ENCODE measurements around the gene RFTN1.

Gene RFTN1

DNA sequence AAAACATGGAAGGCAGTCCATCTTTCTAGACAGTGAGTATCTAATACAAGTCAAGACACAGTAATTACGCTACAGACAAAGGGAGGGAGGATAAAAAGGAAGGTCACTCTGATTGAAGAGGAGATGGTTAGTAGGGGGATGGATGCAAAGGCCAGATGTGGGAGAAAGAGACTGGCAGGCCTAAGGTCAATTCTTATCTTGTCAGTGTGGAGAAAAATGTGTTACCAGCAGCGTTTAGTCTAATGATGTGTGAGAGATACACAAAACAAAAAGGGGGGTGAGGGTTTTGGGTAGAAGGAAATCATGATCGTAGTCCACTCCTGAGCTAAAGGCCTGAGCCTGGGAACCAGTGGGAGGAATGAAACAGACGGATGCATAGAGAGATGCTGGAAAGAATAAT lies 46.7 kb downstream of the RFTN1 start:
- H3K4me2 ChIP-seq (ENCODE audit: low read length), result peak overlapping the region; percentile 51
- H3K9me2 ChIP-seq (replicated peaks; ENCODE audit: control insufficient read depth, low read length), result no peaks in the 10 kb centered on the region
- TF ChIP-seq, protein P1, sequence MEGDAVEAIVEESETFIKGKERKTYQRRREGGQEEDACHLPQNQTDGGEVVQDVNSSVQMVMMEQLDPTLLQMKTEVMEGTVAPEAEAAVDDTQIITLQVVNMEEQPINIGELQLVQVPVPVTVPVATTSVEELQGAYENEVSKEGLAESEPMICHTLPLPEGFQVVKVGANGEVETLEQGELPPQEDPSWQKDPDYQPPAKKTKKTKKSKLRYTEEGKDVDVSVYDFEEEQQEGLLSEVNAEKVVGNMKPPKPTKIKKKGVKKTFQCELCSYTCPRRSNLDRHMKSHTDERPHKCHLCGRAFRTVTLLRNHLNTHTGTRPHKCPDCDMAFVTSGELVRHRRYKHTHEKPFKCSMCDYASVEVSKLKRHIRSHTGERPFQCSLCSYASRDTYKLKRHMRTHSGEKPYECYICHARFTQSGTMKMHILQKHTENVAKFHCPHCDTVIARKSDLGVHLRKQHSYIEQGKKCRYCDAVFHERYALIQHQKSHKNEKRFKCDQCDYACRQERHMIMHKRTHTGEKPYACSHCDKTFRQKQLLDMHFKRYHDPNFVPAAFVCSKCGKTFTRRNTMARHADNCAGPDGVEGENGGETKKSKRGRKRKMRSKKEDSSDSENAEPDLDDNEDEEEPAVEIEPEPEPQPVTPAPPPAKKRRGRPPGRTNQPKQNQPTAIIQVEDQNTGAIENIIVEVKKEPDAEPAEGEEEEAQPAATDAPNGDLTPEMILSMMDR (IDR thresholded peaks at IDR 0.05; ENCODE audit: low read depth, low read length, poor library complexity, severe bottlenecking), result no peak
- TF ChIP-seq EZH2phosphoT487 (IDR thresholded peaks at IDR 0.05; ENCODE audit: borderline replicate concordance, low read length), result no peak
- no peaks in the 10 kb centered on the region for H3K9me3 ChIP-seq (ENCODE audit: control insufficient read depth, insufficient read depth, low read length)
- H3K27ac ChIP-seq (ENCODE audit: low read depth, low read length), result peak overlapping the region; percentile 51
- peaks cover 100% of the 10 kb centered on the region for H3K79me2 ChIP-seq (ENCODE audit: control insufficient read depth, low read length)
- no peaks in the 10 kb centered on the region for H3K27me3 ChIP-seq (ENCODE audit: control insufficient read depth, low read length)
- H3K36me3 ChIP-seq (ENCODE audit: control insufficient read depth, low read length), result peaks cover 97% of the 10 kb centered on the region
- H4K20me1 ChIP-seq (ENCODE audit: control insufficient read depth, insufficient read depth, low read depth, low read length), result peaks cover 11% of the 10 kb centered on the region
- H3K4me3 ChIP-seq (ENCODE audit: low read length), result peak overlapping the region; percentile 36; the same call in 1 of the 2 replicates
- peaks cover 27% of the 10 kb centered on the region for H3F3A ChIP-seq (ENCODE audit: control insufficient read depth, insufficient read depth)
- peaks cover 99% of the 10 kb centered on the region for H3K4me1 ChIP-seq (ENCODE audit: control insufficient read depth, low read length)

DNA sequence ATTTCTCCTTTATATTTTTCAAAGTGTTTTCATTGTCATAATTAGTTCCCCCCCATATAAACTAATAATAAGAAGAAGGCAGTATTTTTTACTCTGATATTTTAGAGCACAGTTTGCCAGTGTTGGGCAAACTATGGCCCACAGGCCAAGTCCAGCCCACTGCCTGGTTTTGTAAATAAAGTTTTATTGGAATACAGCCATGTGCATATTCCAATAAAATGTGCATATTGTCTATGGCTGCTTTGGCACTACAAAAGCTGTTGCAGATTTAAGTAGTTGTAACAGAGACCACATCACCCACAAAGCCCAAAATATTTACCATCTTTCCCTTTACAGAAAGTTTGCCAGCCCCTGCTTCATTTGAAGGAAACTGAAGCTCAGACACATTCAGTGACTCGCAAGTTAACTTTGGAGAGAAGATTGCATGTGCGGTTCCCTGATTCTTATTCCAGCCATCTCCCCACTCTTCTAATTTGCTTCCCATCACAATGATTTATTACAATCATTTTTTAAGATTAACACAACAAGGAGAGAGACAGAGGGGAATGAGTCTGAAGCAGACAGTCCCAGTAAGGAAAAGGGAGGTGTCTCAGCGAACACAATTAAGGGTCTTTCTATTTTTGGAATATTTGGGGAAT lies 48.9 kb downstream of the RFTN1 start:
- TF ChIP-seq, protein P1 (IDR thresholded peaks at IDR 0.05; ENCODE audit: low read depth, low read length, poor library complexity, severe bottlenecking), result no peak
- no peak for TF ChIP-seq EZH2phosphoT487 (IDR thresholded peaks at IDR 0.05; ENCODE audit: borderline replicate concordance, low read length)
- Histone ChIP-seq H3K36me3 (ENCODE audit: control insufficient read depth, low read length) (peaks cover 95% of the 10 kb centered on the region), H3K9me3 (ENCODE audit: control insufficient read depth, insufficient read depth, low read length) (no peaks in the 10 kb centered on the region), H3K4me1 (ENCODE audit: control insufficient read depth, low read length) (peaks cover 99% of the 10 kb centered on the region), H3K4me2 (ENCODE audit: low read length) (peak overlapping the region; percentile 51), H3K27ac (ENCODE audit: low read depth, low read length) (peak overlapping the region; percentile 51), H3K4me3 (ENCODE audit: low read length) (peak overlapping the region; percentile 8; the same call in 1 of the 2 replicates), H3K79me2 (ENCODE audit: control insufficient read depth, low read length) (peaks cover 100% of the 10 kb centered on the region), H3F3A (ENCODE audit: control insufficient read depth, insufficient read depth) (peaks cover 40% of the 10 kb centered on the region), H3K27me3 (ENCODE audit: control insufficient read depth, low read length) (no peaks in the 10 kb centered on the region), H3K9me2 (replicated peaks; ENCODE audit: control insufficient read depth, low read length) (no peaks in the 10 kb centered on the region), H4K20me1 (ENCODE audit: control insufficient read depth, insufficient read depth, low read depth, low read length) (peaks cover 10% of the 10 kb centered on the region)

DNA sequence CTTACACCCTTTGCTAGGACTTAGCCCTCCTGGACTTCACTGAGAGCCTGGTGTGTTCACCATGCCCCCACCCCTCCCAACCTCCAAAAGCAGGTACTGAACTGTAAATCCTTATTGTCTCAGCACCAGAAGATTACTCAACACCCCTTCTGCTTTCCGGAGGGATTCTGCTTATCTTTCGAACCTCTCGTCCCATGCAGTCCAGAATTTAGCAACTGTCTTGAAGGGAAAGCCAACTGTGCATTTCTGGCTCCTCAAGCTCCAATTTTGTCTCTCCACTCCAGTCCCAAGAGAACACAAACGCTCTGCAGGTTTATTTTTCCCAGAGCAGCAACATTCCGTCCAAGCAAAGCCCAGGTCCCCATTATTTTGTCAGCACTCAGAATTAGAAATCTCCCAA lies 49.6 kb downstream of the RFTN1 start:
- Histone ChIP-seq H3K4me1 (ENCODE audit: control insufficient read depth, low read length) (peaks cover 98% of the 10 kb centered on the region), H3K9me2 (replicated peaks; ENCODE audit: control insufficient read depth, low read length) (no peaks in the 10 kb centered on the region), H3K27ac (ENCODE audit: low read depth, low read length) (peak overlapping the region; percentile 51), H4K20me1 (ENCODE audit: control insufficient read depth, insufficient read depth, low read depth, low read length) (peaks cover 6% of the 10 kb centered on the region), H3K79me2 (ENCODE audit: control insufficient read depth, low read length) (peaks cover 100% of the 10 kb centered on the region), H3K36me3 (ENCODE audit: control insufficient read depth, low read length) (peaks cover 92% of the 10 kb centered on the region), H3K4me2 (ENCODE audit: low read length) (peak overlapping the region; percentile 51), H3K9me3 (ENCODE audit: control insufficient read depth, insufficient read depth, low read length) (no peaks in the 10 kb centered on the region), H3K27me3 (ENCODE audit: control insufficient read depth, low read length) (no peaks in the 10 kb centered on the region), H3F3A (ENCODE audit: control insufficient read depth, insufficient read depth) (peaks cover 46% of the 10 kb centered on the region), H3K4me3 (ENCODE audit: low read length) (peak overlapping the region; percentile 34; the same call in 1 of the 2 replicates)
- TF ChIP-seq EZH2phosphoT487 (IDR thresholded peaks at IDR 0.05; ENCODE audit: borderline replicate concordance, low read length), result no peak
- TF ChIP-seq, protein P1 (IDR thresholded peaks at IDR 0.05; ENCODE audit: low read depth, low read length, poor library complexity, severe bottlenecking), result no peak

Data from DOHH2 (cell line).